SIG-M5 treated with dmso at 0.1 percent for 504 hours (cell line): ENCODE measurements around the gene SLC12A3.

Experiments
- DNase-seq: peaks from one replicate; lab custom pipeline; 2025; ENCODE audit not compliant: unreplicated experiment; lab: John Stamatoyannopoulos, UW

Gene SLC12A3

GRCh38 chr16:56941092-56941491 is 76.1 kb downstream of the SLC12A3 start:
- DNase-seq: no peak

GRCh38 chr16:56941856-56942331 is 76.9 kb downstream of the SLC12A3 start:
- DNase-seq: no peak

- no peak for DNase-seq
These were observed 78.9 kb downstream of the SLC12A3 start for GRCh38 chr16:56943761-56944375.

- no peak for DNase-seq
These were observed 80.2 kb downstream of the SLC12A3 start for GRCh38 chr16:56944954-56945839.

GRCh38 chr16:56945847-56946527 is 81.0 kb downstream of the SLC12A3 start:
- no peak for DNase-seq

GRCh38 chr16:56946767-56947603 is 82.0 kb downstream of the SLC12A3 start:
- DNase-seq: no peak

- DNase-seq: no peak
These were observed 82.6 kb downstream of the SLC12A3 start for GRCh38 chr16:56947604-56947995.

- no peak for DNase-seq
These were observed 83.2 kb downstream of the SLC12A3 start for GRCh38 chr16:56948234-56948633.

- DNase-seq: no peak
These were observed 85.0 kb downstream of the SLC12A3 start for GRCh38 chr16:56950051-56950450.

GRCh38 chr16:56950455-56950854 is 85.4 kb downstream of the SLC12A3 start:
- DNase-seq: no peak

GRCh38 chr16:56950881-56951771 is 86.1 kb downstream of the SLC12A3 start:
- DNase-seq: peak; percentile 85

GRCh38 chr16:56953006-56953405 is 88.0 kb downstream of the SLC12A3 start:
- DNase-seq: no peak

- DNase-seq: no peak
These were observed 91.1 kb downstream of the SLC12A3 start for GRCh38 chr16:56956076-56956475.

- DNase-seq: no peak
These were observed 91.7 kb downstream of the SLC12A3 start for GRCh38 chr16:56956756-56957155.

- DNase-seq: no peak
These were observed 95.8 kb downstream of the SLC12A3 start for GRCh38 chr16:56960681-56961281.

GRCh38 chr16:56961386-56961785 is 96.4 kb downstream of the SLC12A3 start:
- DNase-seq: no peak

- DNase-seq: no peak
These were observed 96.9 kb downstream of the SLC12A3 start, which contains the start of gene CETP for GRCh38 chr16:56961851-56962281. CETP (plus strand) TSS chr16:56961950; CDS start chr16:56961980, 30 bp downstream.

- DNase-seq: peak; percentile 51
These were observed 99.5 kb downstream of the SLC12A3 start for GRCh38 chr16:56964243-56965148.
